ENCODE results near the gene VAPB.

DNA sequence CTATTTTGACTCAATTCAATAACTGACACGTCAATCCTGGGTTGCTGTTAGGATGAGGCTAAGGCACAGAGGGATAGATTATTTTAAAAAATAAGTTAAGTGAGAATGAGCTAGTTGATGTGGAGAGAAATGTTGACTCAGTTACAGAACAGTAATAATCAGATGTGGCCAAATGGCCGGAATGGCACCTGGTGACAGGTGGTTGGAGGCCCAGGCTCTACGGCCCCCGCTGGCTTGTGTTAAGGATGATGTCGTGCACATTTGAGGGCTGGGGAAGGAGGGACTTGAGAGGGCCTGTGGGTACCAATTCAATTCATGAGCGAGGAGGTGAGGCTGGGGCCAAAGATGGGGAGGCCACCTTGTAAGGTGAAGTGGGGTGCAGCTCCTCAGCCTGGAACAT lies 94.4 kb downstream of the VAPB start:
- TF ChIP-seq POLR2AphosphoS5 (IDR thresholded peaks at IDR 0.05; ENCODE audit: borderline replicate concordance, low read depth, low read length) = no peak
- no peak for TF ChIP-seq EZH2 (IDR thresholded peaks at IDR 0.05)
- TF ChIP-seq FOXP2 (optimal IDR thresholded peaks at IDR 0.05; ENCODE audit: control extremely low read depth, extremely low read length, insufficient read depth) = no peak

Data from SK-N-MC (cell line).